Measurements from ENCODE around the gene CNFN.

GRCh38 chr19:42374826-42375376 lies 15.2 kb downstream of the CNFN start:
- TF ChIP-seq, protein P1, sequence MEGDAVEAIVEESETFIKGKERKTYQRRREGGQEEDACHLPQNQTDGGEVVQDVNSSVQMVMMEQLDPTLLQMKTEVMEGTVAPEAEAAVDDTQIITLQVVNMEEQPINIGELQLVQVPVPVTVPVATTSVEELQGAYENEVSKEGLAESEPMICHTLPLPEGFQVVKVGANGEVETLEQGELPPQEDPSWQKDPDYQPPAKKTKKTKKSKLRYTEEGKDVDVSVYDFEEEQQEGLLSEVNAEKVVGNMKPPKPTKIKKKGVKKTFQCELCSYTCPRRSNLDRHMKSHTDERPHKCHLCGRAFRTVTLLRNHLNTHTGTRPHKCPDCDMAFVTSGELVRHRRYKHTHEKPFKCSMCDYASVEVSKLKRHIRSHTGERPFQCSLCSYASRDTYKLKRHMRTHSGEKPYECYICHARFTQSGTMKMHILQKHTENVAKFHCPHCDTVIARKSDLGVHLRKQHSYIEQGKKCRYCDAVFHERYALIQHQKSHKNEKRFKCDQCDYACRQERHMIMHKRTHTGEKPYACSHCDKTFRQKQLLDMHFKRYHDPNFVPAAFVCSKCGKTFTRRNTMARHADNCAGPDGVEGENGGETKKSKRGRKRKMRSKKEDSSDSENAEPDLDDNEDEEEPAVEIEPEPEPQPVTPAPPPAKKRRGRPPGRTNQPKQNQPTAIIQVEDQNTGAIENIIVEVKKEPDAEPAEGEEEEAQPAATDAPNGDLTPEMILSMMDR (IDR thresholded peaks at IDR 0.05; ENCODE audit: low read depth, low read length) = no peak
- no peak for TF ChIP-seq EZH2phosphoT487 (IDR thresholded peaks at IDR 0.05; ENCODE audit: low read depth)

Data from OCI-LY3 (cell line).